H1 (cell line): ENCODE measurements around the gene SMARCD1. TPM values are rescaled to one million over a fixed set of nuclear protein-coding genes. Genes with fewer than 3 reads are reported as not detected.

Experiments used
- E2F6 ChIP-seq: IDR thresholded peaks from 2 replicates; pipeline ENCODE4 v1.6.1; 2012; ENCODE audit warnings: inconsistent platforms
- POLR2AphosphoS5 ChIP-seq: IDR thresholded peaks from 2 replicates; pipeline ENCODE4 v1.6.1; 2011; ENCODE audit warnings: low read depth, low read length
- SIN3A ChIP-seq, 2 experiments: IDR thresholded peaks in 1 of 2; conservative IDR thresholded peaks in 1 of 2; 2 replicates each; pipeline ENCODE4 v1.6.1; 2011 to 2012; ENCODE audit warnings: low read length in 2 of 2, improper control_type of control experiment in 1 of 2, low read depth in 1 of 2, mild to moderate bottlenecking in 1 of 2
- SP4 ChIP-seq: IDR thresholded peaks from 2 replicates; pipeline ENCODE4 v1.6.1; 2012; ENCODE audit warnings: low read length, inconsistent platforms
- polyA plus RNA-seq, 7 experiments: library from polyadenylated mRNA; depleted of rRNA in 3 of 7; stranded (reverse) in 5 of 7; unstranded in 2 of 7; fragments of >200 nt in 5 of 7; fragments of 200-250 nt in 2 of 7; gene quantifications; 1 replicate in 5 of 7; 2 replicates in 1 of 7; 4 replicates in 1 of 7; pipeline versions ENCODE4 v1.2.1 to v1.2.3, GENCODE V29; 2011 to 2013; ENCODE audit warnings: missing spikeins in 2 of 7, mixed read lengths in 2 of 7
- total RNA-seq: library from RNA; stranded (reverse); fragmentation: NEBNext Ultra II Directional; extraction: Animal tissue kit (Norgen Biotek cat#: 25700); gene quantifications from 2 replicates; pipeline ENCODE4 v1.2.1, GENCODE V29; 2021

Gene SMARCD1
- total and polyA plus RNA-seq, 2 of the 8 experiments (the other 6 are each of a cell fraction or from before 2014, with no cell fraction given) = 128 to 130 TPM

- TF ChIP-seq E2F6 = no peak
- TF ChIP-seq POLR2AphosphoS5 = no peak
- no peak for TF ChIP-seq SP4
- TF ChIP-seq SIN3A (conservative IDR thresholded peaks at IDR 0.05 in 1 of 2, IDR thresholded peaks at IDR 0.05 in 1 of 2; ENCODE audit: low read depth in 1 of 2, low read length in 2 of 2) = no peak
These were observed 5.2 kb downstream of the SMARCD1 start (continued) for GRCh38 chr12:50090391-50090790.
